HEK293 (cell line): Measurements from ENCODE around the gene PRDX2.

ENCODE experiments used
- HOXC10 ChIP-seq: sonication (generic); formaldehyde crosslinking; IDR thresholded peaks from 2 replicates; pipeline ENCODE4 v1.8.1; 2023; ENCODE audit warnings: mild to moderate bottlenecking, missing genetic modification reagents
- IKZF3 ChIP-seq: fragments of 450-650 bp; IDR thresholded peaks from 2 replicates; pipeline ENCODE4 v1.5.0; 2018; ENCODE audit warnings: missing biosample characterization, mild to moderate bottlenecking, missing genetic modification characterization, moderate library complexity
- SP3 ChIP-seq: fragments of 450-650 bp; formaldehyde crosslinking; IDR thresholded peaks from 2 replicates; pipeline ENCODE4 v1.5.1; 2016; ENCODE audit warnings: missing biosample characterization, missing genetic modification characterization
- YY1 ChIP-seq: fragments of 450-650 bp; formaldehyde crosslinking; IDR thresholded peaks from 2 replicates; pipeline ENCODE4 v1.5.1; 2018; ENCODE audit warnings: missing biosample characterization, missing genetic modification characterization
- ZBTB48 ChIP-seq: fragments of 450-650 bp; formaldehyde crosslinking; IDR thresholded peaks from 2 replicates; pipeline ENCODE4 v1.5.1; 2016; ENCODE audit warnings: missing biosample characterization, missing genetic modification characterization
- ZNF184 ChIP-seq: fragments of 450-650 bp; IDR thresholded peaks from 2 replicates; pipeline ENCODE4 v1.5.1; 2018; ENCODE audit warnings: missing biosample characterization, mild to moderate bottlenecking, missing genetic modification characterization
- ZNF2 ChIP-seq: fragments of 450-650 bp; formaldehyde crosslinking; IDR thresholded peaks from 2 replicates; pipeline ENCODE4 v1.5.1; 2016; ENCODE audit warnings: missing biosample characterization, missing genetic modification characterization
- ZNF239 ChIP-seq: fragments of 450-650 bp; formaldehyde crosslinking; IDR thresholded peaks from 2 replicates; pipeline ENCODE4 v1.5.1; 2016; ENCODE audit warnings: missing biosample characterization, missing genetic modification characterization
- ZNF501 ChIP-seq: fragments of 450-650 bp; formaldehyde crosslinking; IDR thresholded peaks from 2 replicates; pipeline ENCODE4 v1.5.1; 2016; ENCODE audit warnings: missing biosample characterization, missing genetic modification characterization
- ZNF529 ChIP-seq: fragments of 450-650 bp; formaldehyde crosslinking; IDR thresholded peaks from 2 replicates; pipeline ENCODE4 v1.5.1; 2017; ENCODE audit warnings: missing genetic modification characterization, missing biosample characterization; ENCODE audit not compliant: insufficient replicate concordance
- ZNF654 ChIP-seq: fragments of 450-650 bp; formaldehyde crosslinking; IDR thresholded peaks from 2 replicates; pipeline ENCODE4 v1.5.1; 2016; ENCODE audit warnings: low read depth, missing biosample characterization, missing genetic modification characterization
- ZNF658 ChIP-seq: fragments of 450-650 bp; formaldehyde crosslinking; IDR thresholded peaks from 2 replicates; pipeline ENCODE4; 2016; ENCODE audit warnings: missing biosample characterization, missing genetic modification characterization
- ZNF776 ChIP-seq: fragments of 450-650 bp; formaldehyde crosslinking; IDR thresholded peaks from 2 replicates; pipeline ENCODE4 v1.5.0; 2017; ENCODE audit warnings: missing biosample characterization, missing genetic modification characterization, borderline replicate concordance
- TF ChIP-seq, protein P1 (sequence below): fragments of 450-650 bp; formaldehyde crosslinking; IDR thresholded peaks from 2 replicates; pipeline ENCODE4; 2016; ENCODE audit warnings: missing biosample characterization, missing genetic modification characterization
- TF ChIP-seq, protein P2 (sequence below): fragments of 450-650 bp; formaldehyde crosslinking; conservative IDR thresholded peaks from 2 replicates; pipeline ENCODE4 v1.5.1; 2016; ENCODE audit warnings: low read depth, missing biosample characterization, missing genetic modification characterization
- TF ChIP-seq, protein P3 (sequence below): fragments of 450-650 bp; formaldehyde crosslinking; IDR thresholded peaks from 2 replicates; pipeline ENCODE4 v1.5.1; 2016; ENCODE audit warnings: missing biosample characterization, missing genetic modification characterization
- TF ChIP-seq, protein P4 (sequence below): fragments of 450-650 bp; formaldehyde crosslinking; IDR thresholded peaks from 2 replicates; pipeline ENCODE4 v1.5.1; 2016; ENCODE audit warnings: missing biosample characterization, missing genetic modification characterization
- TF ChIP-seq, protein P5 (sequence below): fragments of 450-650 bp; formaldehyde crosslinking; IDR thresholded peaks from 2 replicates; pipeline ENCODE4 v1.5.1; 2016; ENCODE audit warnings: missing biosample characterization, missing genetic modification characterization

The PRDX2 gene

DNA sequence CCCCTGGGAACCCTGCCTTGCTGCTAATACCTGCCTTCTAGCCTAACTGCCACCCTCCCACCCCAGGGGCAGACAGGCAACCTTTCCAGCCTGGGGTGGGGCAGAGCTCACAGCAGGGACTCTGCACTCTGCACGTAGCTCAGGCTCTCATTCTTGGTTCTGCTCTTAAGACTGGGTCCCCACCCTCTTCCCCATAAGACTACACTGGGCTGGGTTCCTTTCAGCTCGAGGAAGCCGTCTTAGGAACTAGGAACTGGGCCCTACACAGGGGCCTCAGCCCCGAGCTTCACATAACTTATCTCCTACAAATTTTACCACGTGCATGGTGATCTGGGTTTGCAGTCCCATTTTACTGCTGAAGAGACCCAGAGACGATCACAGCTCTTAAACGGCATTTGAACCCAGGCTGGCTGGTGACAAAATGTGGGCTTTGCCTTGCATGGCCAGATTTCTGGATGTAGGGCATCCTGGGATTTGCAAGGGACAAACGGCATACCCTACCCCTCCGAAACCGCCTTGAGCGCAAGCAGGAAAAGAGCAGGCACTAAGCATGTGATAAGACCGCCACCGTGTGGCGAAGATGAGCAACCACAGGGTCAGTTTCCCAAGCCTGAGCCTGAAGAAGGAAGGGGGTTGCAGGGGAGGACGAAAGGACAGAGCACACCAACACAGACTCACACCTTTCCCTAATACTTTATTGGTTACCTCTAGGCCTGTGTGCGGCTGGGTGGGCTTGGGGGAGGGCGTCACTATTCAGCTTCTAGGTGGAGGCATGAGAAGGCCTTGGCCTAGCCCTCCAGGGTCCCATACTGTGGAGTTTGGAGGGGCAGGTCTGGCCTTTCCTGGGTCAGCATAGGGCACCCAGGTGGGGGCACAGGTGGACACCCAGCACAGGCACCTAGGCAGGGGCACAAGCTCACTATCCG, 5.2 kb downstream of the PRDX2 start (continued):
- TF ChIP-seq ZNF2 (tag by site-specific recombination): peak; percentile 66; the same call in 1 of the 2 replicates
- no peak for TF ChIP-seq ZNF239 (tag by site-specific recombination)
- TF ChIP-seq HOXC10 (CRISPR knock-in tag): no peak
- TF ChIP-seq IKZF3: peak; percentile 43; the same call in 1 of the 2 replicates
- TF ChIP-seq ZNF501: no peak
- TF ChIP-seq, protein P1, sequence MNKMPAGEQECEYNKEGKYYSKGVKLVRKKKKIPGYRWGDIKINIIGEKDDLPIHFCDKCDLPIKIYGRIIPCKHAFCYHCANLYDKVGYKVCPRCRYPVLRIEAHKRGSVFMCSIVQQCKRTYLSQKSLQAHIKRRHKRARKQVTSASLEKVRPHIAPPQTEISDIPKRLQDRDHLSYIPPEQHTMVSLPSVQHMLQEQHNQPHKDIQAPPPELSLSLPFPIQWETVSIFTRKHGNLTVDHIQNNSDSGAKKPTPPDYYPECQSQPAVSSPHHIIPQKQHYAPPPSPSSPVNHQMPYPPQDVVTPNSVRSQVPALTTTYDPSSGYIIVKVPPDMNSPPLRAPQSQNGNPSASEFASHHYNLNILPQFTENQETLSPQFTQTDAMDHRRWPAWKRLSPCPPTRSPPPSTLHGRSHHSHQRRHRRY: no peak
- TF ChIP-seq, protein P2, sequence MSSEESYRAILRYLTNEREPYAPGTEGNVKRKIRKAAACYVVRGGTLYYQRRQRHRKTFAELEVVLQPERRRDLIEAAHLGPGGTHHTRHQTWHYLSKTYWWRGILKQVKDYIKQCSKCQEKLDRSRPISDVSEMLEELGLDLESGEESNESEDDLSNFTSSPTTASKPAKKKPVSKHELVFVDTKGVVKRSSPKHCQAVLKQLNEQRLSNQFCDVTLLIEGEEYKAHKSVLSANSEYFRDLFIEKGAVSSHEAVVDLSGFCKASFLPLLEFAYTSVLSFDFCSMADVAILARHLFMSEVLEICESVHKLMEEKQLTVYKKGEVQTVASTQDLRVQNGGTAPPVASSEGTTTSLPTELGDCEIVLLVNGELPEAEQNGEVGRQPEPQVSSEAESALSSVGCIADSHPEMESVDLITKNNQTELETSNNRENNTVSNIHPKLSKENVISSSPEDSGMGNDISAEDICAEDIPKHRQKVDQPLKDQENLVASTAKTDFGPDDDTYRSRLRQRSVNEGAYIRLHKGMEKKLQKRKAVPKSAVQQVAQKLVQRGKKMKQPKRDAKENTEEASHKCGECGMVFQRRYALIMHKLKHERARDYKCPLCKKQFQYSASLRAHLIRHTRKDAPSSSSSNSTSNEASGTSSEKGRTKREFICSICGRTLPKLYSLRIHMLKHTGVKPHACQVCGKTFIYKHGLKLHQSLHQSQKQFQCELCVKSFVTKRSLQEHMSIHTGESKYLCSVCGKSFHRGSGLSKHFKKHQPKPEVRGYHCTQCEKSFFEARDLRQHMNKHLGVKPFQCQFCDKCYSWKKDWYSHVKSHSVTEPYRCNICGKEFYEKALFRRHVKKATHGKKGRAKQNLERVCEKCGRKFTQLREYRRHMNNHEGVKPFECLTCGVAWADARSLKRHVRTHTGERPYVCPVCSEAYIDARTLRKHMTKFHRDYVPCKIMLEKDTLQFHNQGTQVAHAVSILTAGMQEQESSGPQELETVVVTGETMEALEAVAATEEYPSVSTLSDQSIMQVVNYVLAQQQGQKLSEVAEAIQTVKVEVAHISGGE (tag by site-specific recombination): peak; percentile 47; the same call in 1 of the 2 replicates
- TF ChIP-seq, protein P3, sequence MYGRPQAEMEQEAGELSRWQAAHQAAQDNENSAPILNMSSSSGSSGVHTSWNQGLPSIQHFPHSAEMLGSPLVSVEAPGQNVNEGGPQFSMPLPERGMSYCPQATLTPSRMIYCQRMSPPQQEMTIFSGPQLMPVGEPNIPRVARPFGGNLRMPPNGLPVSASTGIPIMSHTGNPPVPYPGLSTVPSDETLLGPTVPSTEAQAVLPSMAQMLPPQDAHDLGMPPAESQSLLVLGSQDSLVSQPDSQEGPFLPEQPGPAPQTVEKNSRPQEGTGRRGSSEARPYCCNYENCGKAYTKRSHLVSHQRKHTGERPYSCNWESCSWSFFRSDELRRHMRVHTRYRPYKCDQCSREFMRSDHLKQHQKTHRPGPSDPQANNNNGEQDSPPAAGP: peak; percentile 77; the same call in 1 of the 2 replicates
- no peak for TF ChIP-seq ZNF776 (tag by site-specific recombination)
- peak; percentile 100 for TF ChIP-seq ZNF654 (tag by site-specific recombination)
- TF ChIP-seq, protein P4, sequence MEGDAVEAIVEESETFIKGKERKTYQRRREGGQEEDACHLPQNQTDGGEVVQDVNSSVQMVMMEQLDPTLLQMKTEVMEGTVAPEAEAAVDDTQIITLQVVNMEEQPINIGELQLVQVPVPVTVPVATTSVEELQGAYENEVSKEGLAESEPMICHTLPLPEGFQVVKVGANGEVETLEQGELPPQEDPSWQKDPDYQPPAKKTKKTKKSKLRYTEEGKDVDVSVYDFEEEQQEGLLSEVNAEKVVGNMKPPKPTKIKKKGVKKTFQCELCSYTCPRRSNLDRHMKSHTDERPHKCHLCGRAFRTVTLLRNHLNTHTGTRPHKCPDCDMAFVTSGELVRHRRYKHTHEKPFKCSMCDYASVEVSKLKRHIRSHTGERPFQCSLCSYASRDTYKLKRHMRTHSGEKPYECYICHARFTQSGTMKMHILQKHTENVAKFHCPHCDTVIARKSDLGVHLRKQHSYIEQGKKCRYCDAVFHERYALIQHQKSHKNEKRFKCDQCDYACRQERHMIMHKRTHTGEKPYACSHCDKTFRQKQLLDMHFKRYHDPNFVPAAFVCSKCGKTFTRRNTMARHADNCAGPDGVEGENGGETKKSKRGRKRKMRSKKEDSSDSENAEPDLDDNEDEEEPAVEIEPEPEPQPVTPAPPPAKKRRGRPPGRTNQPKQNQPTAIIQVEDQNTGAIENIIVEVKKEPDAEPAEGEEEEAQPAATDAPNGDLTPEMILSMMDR: peak; percentile 97
- peak; percentile 87; the same call in 1 of the 2 replicates for TF ChIP-seq ZBTB48 (tag by site-specific recombination)
- no peak for TF ChIP-seq ZNF529 (tag by site-specific recombination)
- no peak for TF ChIP-seq ZNF658 (tag by site-specific recombination)
- TF ChIP-seq, protein P5, sequence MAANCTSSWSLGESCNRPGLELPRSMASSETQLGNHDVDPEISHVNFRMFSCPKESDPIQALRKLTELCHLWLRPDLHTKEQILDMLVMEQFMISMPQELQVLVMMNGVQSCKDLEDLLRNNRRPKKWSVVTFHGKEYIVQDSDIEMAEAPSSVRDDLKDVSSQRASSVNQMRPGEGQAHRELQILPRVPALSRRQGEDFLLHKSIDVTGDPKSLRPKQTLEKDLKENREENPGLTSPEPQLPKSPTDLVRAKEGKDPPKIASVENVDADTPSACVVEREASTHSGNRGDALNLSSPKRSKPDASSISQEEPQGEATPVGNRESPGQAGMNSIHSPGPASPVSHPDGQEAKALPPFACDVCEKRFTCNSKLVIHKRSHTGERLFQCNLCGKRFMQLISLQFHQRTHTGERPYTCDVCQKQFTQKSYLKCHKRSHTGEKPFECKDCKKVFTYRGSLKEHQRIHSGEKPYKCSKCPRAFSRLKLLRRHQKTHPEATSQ (tag by site-specific recombination): 0 out of 2 replicates have a peak, but pooled peaks have one; percentile 47
- no peak for TF ChIP-seq SP3 (tag by site-specific recombination)
- TF ChIP-seq YY1 (tag by site-specific recombination): no peak
- TF ChIP-seq ZNF184 (tag by site-specific recombination): no peak
